ENCODE data around the gene PGS1.

The PGS1 gene

DNA sequence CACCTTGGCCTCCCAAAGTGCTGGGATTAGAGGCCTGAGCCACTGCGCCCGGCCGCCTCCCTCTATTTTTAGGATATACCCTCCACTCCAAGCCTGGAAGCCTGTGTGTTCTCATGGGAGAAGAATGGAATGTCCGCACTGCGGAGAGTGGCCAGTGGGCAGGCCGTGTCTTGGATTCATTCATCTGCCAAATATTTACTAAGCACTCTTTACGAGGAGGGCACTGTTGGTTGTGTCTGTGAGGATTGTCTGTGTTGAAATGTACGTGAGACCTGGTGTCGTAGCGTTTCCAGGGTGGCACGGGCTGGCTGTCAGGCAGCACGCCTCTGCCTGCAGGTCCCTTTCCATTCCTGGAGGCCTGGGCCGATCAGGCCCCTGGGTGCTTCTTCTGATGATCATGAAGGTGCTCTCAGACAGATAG, 19.2 kb downstream of the PGS1 start:
- TF ChIP-seq, protein P1, sequence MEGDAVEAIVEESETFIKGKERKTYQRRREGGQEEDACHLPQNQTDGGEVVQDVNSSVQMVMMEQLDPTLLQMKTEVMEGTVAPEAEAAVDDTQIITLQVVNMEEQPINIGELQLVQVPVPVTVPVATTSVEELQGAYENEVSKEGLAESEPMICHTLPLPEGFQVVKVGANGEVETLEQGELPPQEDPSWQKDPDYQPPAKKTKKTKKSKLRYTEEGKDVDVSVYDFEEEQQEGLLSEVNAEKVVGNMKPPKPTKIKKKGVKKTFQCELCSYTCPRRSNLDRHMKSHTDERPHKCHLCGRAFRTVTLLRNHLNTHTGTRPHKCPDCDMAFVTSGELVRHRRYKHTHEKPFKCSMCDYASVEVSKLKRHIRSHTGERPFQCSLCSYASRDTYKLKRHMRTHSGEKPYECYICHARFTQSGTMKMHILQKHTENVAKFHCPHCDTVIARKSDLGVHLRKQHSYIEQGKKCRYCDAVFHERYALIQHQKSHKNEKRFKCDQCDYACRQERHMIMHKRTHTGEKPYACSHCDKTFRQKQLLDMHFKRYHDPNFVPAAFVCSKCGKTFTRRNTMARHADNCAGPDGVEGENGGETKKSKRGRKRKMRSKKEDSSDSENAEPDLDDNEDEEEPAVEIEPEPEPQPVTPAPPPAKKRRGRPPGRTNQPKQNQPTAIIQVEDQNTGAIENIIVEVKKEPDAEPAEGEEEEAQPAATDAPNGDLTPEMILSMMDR (IDR thresholded peaks at IDR 0.05; ENCODE audit: borderline replicate concordance, insufficient read depth, low read depth, low read length): no peak
- no peak overlapping the region for H3K4me3 ChIP-seq (ENCODE audit: low read depth, low read length)

- TF ChIP-seq, protein P1 (IDR thresholded peaks at IDR 0.05; ENCODE audit: borderline replicate concordance, insufficient read depth, low read depth, low read length): no peak
- H3K4me3 ChIP-seq (ENCODE audit: low read depth, low read length): no peak overlapping the region
Observed at GRCh38 chr17:78398390-78398789, 19.9 kb downstream of the PGS1 start.

DNA sequence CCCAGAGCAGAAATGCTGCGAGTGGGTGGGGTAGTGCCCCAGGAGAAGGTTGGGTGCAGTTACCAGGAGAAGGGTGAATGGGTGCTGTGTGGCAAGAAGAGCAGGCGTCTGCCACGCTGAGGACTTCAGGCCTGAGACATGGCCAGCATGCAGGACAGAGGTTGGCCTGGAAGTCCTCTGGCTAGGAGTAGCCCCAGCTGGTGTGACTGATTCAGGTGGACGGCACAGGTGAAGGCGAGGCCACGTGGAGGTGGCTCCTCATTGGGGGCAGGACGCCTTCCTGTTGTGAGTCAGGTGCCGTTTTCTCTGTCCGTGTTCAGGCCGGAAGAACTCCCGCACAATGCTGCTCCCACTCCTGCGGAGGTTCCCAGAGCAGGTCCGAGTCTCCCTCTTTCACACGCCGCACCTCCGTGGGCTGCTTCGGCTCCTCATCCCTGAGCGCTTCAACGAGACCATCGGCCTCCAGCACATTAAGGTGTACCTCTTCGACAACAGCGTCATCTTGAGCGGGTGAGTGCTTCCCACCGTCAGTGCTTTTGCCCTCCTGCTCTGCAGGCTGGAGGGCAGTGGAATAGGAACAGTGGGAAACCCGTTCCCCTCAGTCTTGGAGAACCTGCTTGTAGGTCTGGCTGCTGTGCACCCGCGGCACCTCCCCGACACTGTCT, 20.7 kb downstream of the PGS1 start:
- TF ChIP-seq, protein P1 (IDR thresholded peaks at IDR 0.05; ENCODE audit: borderline replicate concordance, insufficient read depth, low read depth, low read length): no peak
- no peak overlapping the region for H3K4me3 ChIP-seq (ENCODE audit: low read depth, low read length)

GRCh38 chr17:78399693-78400144, 21.3 kb downstream of the PGS1 start:
- H3K4me3 ChIP-seq (ENCODE audit: low read depth, low read length): no peak overlapping the region
- TF ChIP-seq, protein P1 (IDR thresholded peaks at IDR 0.05; ENCODE audit: borderline replicate concordance, insufficient read depth, low read depth, low read length): no peak

DNA sequence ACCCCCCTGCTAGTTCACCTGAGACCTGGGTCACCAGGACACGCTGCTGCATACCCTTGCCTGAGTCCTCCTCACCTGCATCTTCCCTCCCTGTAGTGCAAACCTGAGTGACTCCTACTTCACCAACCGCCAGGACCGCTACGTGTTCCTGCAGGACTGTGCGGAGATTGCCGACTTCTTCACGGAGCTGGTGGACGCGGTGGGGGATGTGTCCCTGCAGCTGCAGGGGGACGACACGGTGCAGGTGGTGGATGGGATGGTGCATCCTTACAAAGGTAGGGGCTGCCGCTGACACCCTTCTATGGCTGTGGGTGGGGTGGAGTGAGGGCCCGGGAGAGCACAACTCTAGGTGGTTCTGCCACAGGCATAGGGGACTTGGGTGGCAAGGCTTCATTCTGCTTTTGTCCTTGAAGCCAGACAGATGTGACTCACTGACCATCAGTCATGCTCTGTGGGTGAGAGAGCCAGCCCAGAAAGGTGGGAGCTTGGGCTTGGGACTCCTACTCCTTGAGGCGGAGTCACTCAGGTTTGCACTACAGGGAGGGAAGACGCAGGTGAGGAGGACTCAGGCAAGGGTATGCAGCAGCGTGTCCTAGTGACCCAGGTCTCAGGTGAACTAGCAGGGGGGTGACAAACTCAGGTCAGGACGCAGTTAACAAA, 22.3 kb downstream of the PGS1 start:
- TF ChIP-seq, protein P1 (IDR thresholded peaks at IDR 0.05; ENCODE audit: borderline replicate concordance, insufficient read depth, low read depth, low read length): no peak
- H3K4me3 ChIP-seq (ENCODE audit: low read depth, low read length): no peak overlapping the region

GRCh38 chr17:78401246-78401645, 22.8 kb downstream of the PGS1 start:
- TF ChIP-seq, protein P1 (IDR thresholded peaks at IDR 0.05; ENCODE audit: borderline replicate concordance, insufficient read depth, low read depth, low read length): no peak
- no peak overlapping the region for H3K4me3 ChIP-seq (ENCODE audit: low read depth, low read length)

GRCh38 chr17:78401891-78402290, 23.4 kb downstream of the PGS1 start:
- TF ChIP-seq, protein P1 (IDR thresholded peaks at IDR 0.05; ENCODE audit: borderline replicate concordance, insufficient read depth, low read depth, low read length): no peak

More at GRCh38 chr17:78401891-78402290, 23.4 kb downstream of the PGS1 start:
- H3K4me3 ChIP-seq (ENCODE audit: low read depth, low read length): no peak overlapping the region

Measured in GM12875 (cell line).